Cardiac muscle cell (in vitro differentiated cells and primary cell): ENCODE measurements around the gene PSME1. TPM values are rescaled to one million over a fixed set of nuclear protein-coding genes. Genes with fewer than 3 reads are reported as not detected.
A peak's percentile ranks its signal among the peaks of the same experiment; 100 is the strongest.

Source experiments
- DNase-seq, 2 donors: peaks; one replicate each; pipeline versions ENCODE4 v3.0.0 to v3.0.0-alpha.2; 2010 to 2017; ENCODE audit warnings: low read depth in 1 of 2, low spot score in 1 of 2
- H3K27ac ChIP-seq: fragments of 200-600 bp; sonication (generic); 2 replicates; pipeline ENCODE4 v1.5.1; 2016
- H3K27me3 ChIP-seq: fragments of 200-600 bp; sonication (generic); 2 replicates; pipeline ENCODE4 v1.6.0; 2016; ENCODE audit warnings: control low read depth
- H3K36me3 ChIP-seq: fragments of 200-600 bp; sonication (generic); 2 replicates; pipeline ENCODE4 v1.5.1; 2016; ENCODE audit warnings: control low read depth
- H3K4me1 ChIP-seq: fragments of 200-600 bp; sonication (generic); 2 replicates; pipeline ENCODE4 v1.8.1; 2017; ENCODE audit warnings: low read depth, mild to moderate bottlenecking, mixed run types
- H3K4me3 ChIP-seq: fragments of 200-600 bp; sonication (generic); 2 replicates; pipeline ENCODE4 v1.5.1; 2016; ENCODE audit warnings: mild to moderate bottlenecking
- H3K9me3 ChIP-seq: fragments of 200-600 bp; sonication (generic); 2 replicates; pipeline ENCODE4 v1.5.1; 2017; ENCODE audit warnings: low read depth, mild to moderate bottlenecking, control low read depth
- CTCF ChIP-seq: IDR thresholded peaks from 2 replicates; pipeline ENCODE4 v1.5.1; 2012; ENCODE audit warnings: low read depth, mild to moderate bottlenecking, low read length
- polyA plus RNA-seq: library from polyadenylated mRNA; unstranded; fragments of >200 nt; fragmentation: Nextera tagmentation; extraction: Ambion mirVana; gene quantifications from 2 replicates; pipeline ENCODE4 v1.2.1, GENCODE V29; 2016
- total RNA-seq: library from RNA; depleted of rRNA; stranded (reverse); fragments of >200 nt; gene quantifications from 2 replicates; pipeline ENCODE4 v1.2.3, GENCODE V29; 2016

Gene PSME1
- total and polyA plus RNA-seq, 2 experiments from 2014 or later, result 238 to 383 TPM

DNA sequence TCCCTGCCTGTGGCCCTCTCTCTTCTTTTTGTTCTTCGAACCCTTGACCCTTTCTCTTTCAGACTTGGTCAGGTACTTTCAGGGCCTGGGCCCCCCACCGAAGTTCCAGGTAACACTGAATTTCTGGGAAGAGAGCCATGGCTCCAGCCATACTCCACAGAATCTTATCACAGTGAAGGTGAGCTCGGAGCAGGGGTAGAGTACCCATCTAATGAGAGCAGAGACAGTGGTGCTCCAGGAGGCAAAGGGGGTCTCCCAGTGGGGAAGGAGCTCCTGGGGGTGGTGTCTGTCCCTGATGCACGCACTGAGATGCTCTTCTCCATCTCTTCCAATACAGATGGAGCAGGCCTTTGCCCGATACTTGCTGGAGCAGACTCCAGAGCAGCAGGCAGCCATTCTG is 29.8 kb downstream of the PSME1 start:
- Histone ChIP-seq H3K4me3 (no peak overlapping the region), H3K4me1 (peaks cover 6% of the 10 kb centered on the region), H3K27me3 (no peaks in the 10 kb centered on the region), H3K27ac (no peak overlapping the region), H3K36me3 (peaks cover 4% of the 10 kb centered on the region), H3K9me3 (no peaks in the 10 kb centered on the region)
- DNase-seq, result no peak
- TF ChIP-seq CTCF, result no peak

DNA sequence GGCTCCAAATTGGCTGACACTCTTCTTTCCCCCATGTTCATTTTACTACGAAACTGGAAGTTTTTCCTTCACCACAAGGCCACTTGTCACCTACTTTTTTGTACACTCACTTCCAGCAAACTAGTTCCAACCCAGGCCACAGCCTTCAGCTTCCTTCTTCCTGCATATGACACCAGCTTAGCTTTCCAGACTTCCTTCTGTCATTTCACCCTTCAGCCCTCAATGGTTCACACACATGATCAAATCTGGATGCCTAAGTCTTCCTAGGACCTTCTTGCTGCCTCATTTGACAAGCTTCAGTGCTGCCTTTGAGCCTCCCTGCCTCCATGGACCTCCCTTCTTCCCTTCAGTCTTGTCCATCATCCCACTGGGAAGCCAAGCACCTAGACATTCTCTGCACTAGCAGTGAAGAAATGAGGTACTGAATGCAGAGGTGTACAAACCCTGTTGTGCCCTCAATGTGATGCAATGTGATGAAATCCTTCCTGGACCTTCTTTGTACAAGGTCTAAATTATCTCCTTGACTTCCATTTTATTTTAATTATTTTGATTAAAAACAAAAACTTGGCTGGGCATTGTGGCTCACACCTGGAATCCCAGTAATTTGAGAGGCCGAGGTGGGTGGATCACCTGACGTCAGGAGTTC is 31.6 kb downstream of the PSME1 start:
- Histone ChIP-seq H3K4me3 (no peak overlapping the region), H3K27me3 (no peaks in the 10 kb centered on the region), H3K36me3 (peaks cover 4% of the 10 kb centered on the region), H3K9me3 (no peaks in the 10 kb centered on the region), H3K27ac (no peak overlapping the region), H3K4me1 (no peaks in the 10 kb centered on the region)
- no peak for TF ChIP-seq CTCF
- no peak for DNase-seq

DNA sequence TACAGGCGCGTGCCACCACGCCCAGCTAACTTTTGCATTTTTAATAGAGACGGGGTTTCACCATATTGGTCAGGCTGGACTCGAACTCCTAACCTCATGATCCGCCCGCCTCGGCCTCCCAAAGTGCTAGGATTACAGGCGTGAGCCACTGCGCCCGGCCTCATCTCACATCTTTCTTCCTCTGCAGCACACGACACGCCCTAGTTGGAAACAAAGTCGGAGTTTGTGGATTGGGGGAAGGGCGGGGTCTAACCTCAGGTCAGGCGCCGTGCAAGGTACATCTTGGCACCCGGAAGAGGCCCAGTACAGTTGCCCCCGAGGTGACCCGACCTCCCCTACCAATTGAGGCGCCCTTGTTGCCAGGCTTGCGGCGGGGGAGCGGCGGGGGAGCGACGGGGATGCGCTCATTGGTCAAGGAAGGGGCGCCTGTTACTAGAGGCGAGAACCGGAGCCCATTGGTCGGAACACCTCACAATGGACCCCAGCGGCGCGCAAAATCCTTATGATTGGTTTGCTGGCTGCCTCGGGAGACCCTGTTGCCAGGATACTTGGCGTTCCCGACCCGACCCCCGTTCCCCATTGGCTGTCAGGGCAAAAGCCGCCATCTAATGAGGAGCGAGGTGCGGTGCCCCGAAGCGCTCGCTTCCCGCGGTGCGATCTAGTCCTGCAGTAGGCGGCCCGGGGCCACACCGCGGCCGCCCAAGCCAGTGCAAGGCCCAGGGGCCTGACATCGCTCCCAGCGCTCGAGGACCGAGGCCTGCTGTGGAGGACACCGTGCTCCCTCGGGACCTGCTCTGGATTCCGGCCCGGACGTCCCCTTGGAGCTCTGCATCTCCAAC is 35.6 kb downstream of the PSME1 start, which contains the start of gene REC8:
TSS of gene REC8 (plus strand) at position 659 of the 839 bp plus-strand sequence. CDS start 473 bp downstream, outside the sequence.
- Histone ChIP-seq H3K4me1 (no peaks in the 10 kb centered on the region), H3K27ac (no peak within 1 kb of the TSS), H3K9me3 (no peaks in the 10 kb centered on the region), H3K36me3 (no peaks in the 10 kb centered on the region), H3K27me3 (no peaks in the 10 kb centered on the region), H3K4me3 (peak within 1 kb of the TSS; percentile 21)
- peak; percentile 91 to 98 for DNase-seq
- no peak for TF ChIP-seq CTCF

DNA sequence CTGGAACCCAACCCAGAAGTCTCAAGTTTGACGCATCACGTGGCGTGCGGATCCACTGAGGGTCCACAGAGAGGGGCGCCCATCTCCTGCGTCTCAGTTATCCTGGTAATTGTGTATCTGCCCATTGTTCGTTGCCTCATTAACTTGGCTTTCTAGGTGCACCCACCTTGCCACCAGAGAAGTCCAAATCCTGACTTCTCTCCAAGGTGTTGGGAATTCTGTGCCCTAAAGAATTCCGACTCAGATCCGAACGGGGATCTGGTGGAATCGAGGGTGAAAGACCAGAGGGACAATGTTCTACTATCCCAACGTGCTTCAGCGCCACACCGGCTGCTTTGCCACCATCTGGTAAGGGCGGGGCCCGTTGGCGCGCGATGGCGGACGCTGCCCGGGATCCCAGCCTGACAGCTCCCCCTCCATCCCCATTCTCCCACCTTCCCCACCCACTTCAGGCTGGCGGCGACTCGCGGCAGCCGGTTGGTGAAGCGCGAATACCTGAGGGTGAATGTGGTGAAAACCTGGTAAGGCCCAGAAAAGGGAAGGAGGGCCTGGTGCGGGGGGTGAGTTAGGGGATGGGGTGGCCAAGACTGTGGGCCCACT is 36.4 kb downstream of the PSME1 start:
- Histone ChIP-seq H3K9me3 (no peaks in the 10 kb centered on the region), H3K4me1 (no peaks in the 10 kb centered on the region), H3K27me3 (no peaks in the 10 kb centered on the region), H3K4me3 (peak overlapping the region; percentile 21), H3K36me3 (no peaks in the 10 kb centered on the region), H3K27ac (no peak overlapping the region)
- DNase-seq, result no peak
- no peak for TF ChIP-seq CTCF

- no peaks in the 10 kb centered on the region for H3K9me3 ChIP-seq
- H3K4me3 ChIP-seq, result no peak overlapping the region
- DNase-seq, result no peak
- no peak overlapping the region for H3K27ac ChIP-seq
- H3K27me3 ChIP-seq, result no peaks in the 10 kb centered on the region
- no peaks in the 10 kb centered on the region for H3K4me1 ChIP-seq
- no peak for TF ChIP-seq CTCF
- H3K36me3 ChIP-seq, result no peaks in the 10 kb centered on the region
Measured at GRCh38 chr14:24172871-24173281, 36.9 kb downstream of the PSME1 start.
